K562 (cell line): ENCODE measurements around the gene CDK1. TPM values are rescaled to one million over a fixed set of nuclear protein-coding genes. Genes with fewer than 3 reads are reported as not detected.
A peak's percentile ranks its signal among the peaks of the same experiment; 100 is the strongest.

Source experiments
- ATAC-seq: fragments of 200-7000 bp; cut with Tn5 transposase; 3 replicates; pipeline ENCODE4 v1.9.1; 2020; ENCODE audit warnings: moderate library complexity
- BruUV-seq: library from RNA; stranded (reverse); fragments of 400-500 nt; replicated peaks from 2 replicates; lab custom pipeline; 2021; lab: Mats Ljungman, UMichigan
- CTCF ChIA-PET: fragments of 300-600 bp; formaldehyde crosslinking; extraction: SDS; loops from one replicate; lab custom pipeline; 2021; ENCODE audit warnings: low intra/inter-chr PET ratio; lab: Yijun Ruan, JAX
- POLR2A ChIA-PET: fragments of 300-600, 350-650 bp; sonication (Branson Sonifier 250); formaldehyde crosslinking; extraction: SDS; loops from one replicate; lab custom pipeline; 2021; ENCODE audit warnings: antibody characterized with exemption, inconsistent platforms; lab: Yijun Ruan, JAX
- DNase-seq, 4 experiments: peaks; one replicate each; pipeline versions ENCODE4 v3.0.0 to v3.0.0-alpha.2; 2011 to 2018; ENCODE audit warnings: low spot score in 3 of 4, mixed read lengths in 3 of 4; ENCODE audit errors: extremely low read depth in 1 of 4
- FAIRE-seq: peaks from 2 replicates; lab custom pipeline; 2011; peaks lifted over from hg19 to GRCh38; lab: Jason Lieb, UNC
- H2AFZ ChIP-seq: 2 replicates; pipeline ENCODE4 v1.6.0; 2011; ENCODE audit warnings: low read depth, low read length, control low read depth, inconsistent platforms
- H3K27ac ChIP-seq: fragments of 200-600 bp; 3 replicates; pipeline ENCODE4 v1.8.0; 2011; ENCODE audit warnings: low read depth, mild to moderate bottlenecking, control low read depth, inconsistent platforms, low read length, moderate library complexity, mixed read lengths; ENCODE audit errors: extremely low read depth
- H3K27me3 ChIP-seq, 2 experiments: fragments of 300-600 bp in 1 of 2; 2 replicates in 1 of 2; 3 replicates in 1 of 2; pipeline versions ENCODE4 v1.6.0 to v1.8.0; 2011; ENCODE audit warnings: inconsistent platforms in 2 of 2, low read length in 2 of 2, mild to moderate bottlenecking in 1 of 2, mixed read lengths in 1 of 2, moderate library complexity in 1 of 2; ENCODE audit not compliant: control insufficient read depth in 2 of 2, insufficient read depth in 2 of 2
- H3K36me3 ChIP-seq: fragments of 300-600 bp; 3 replicates; pipeline ENCODE4 v1.8.0; 2011; ENCODE audit warnings: mild to moderate bottlenecking, low read length, inconsistent platforms; ENCODE audit not compliant: control insufficient read depth, insufficient read depth
- H3K4me1 ChIP-seq, 2 experiments: fragments of 200-600 bp in 1 of 2; replicated peaks in 1 of 2; 2 replicates in 1 of 2; 3 replicates in 1 of 2; pipeline versions ENCODE4 v1.5.1 to v1.8.0; 2011; ENCODE audit warnings: inconsistent platforms in 2 of 2, low read length in 2 of 2, mild to moderate bottlenecking in 1 of 2, mixed read lengths in 1 of 2, moderate library complexity in 1 of 2; ENCODE audit not compliant: control insufficient read depth in 2 of 2, insufficient read depth in 2 of 2
- H3K4me2 ChIP-seq: 2 replicates; pipeline ENCODE4 v1.6.1; 2011; ENCODE audit warnings: low read length, control low read depth, inconsistent platforms, mixed read lengths; ENCODE audit not compliant: insufficient read depth
- H3K4me3 ChIP-seq: fragments of 200-600 bp; sonication (generic), shearing (Covaris generic); 2 replicates; pipeline ENCODE4 v1.5.1; 2016; ENCODE audit warnings: control low read depth, inconsistent platforms
- H3K79me2 ChIP-seq: fragments of 200-600 bp; 3 replicates; pipeline ENCODE4 v1.8.0; 2011; ENCODE audit warnings: low read length, inconsistent platforms; ENCODE audit not compliant: control insufficient read depth, insufficient read depth
- H3K9ac ChIP-seq, 2 experiments: 2 replicates each; pipeline versions ENCODE4 v1.6.0 to v1.6.1; 2011; ENCODE audit warnings: low read depth in 2 of 2, low read length in 2 of 2, control low read depth in 1 of 2, inconsistent platforms in 1 of 2, mild to moderate bottlenecking in 1 of 2, mixed read lengths in 1 of 2; ENCODE audit not compliant: insufficient read depth in 1 of 2
- H3K9me1 ChIP-seq: one replicate; pipeline ENCODE4 v1.6.0; 2011; ENCODE audit warnings: inconsistent platforms, mild to moderate bottlenecking, low read length, moderate library complexity; ENCODE audit not compliant: control insufficient read depth, insufficient read depth
- H3K9me3 ChIP-seq: replicated peaks from 2 replicates; pipeline ENCODE4 v1.5.1; 2011; ENCODE audit warnings: low read depth, low read length, inconsistent platforms; ENCODE audit not compliant: control insufficient read depth, insufficient read depth
- H4K20me1 ChIP-seq: replicated peaks from 2 replicates; pipeline ENCODE4 v1.6.1; 2011; ENCODE audit warnings: low read length, inconsistent platforms, mixed read lengths; ENCODE audit not compliant: control insufficient read depth, insufficient read depth
- ADNP ChIP-seq: fragments of 200-800 bp; sonication (Bioruptor generic); IDR thresholded peaks from 2 replicates; pipeline ENCODE4 v1.6.1; 2016; ENCODE audit warnings: missing genetic modification characterization, missing compliant biosample characterization
- BRD4 ChIP-seq: fragments of 200-600 bp; sonication (generic); IDR thresholded peaks from 2 replicates; pipeline ENCODE4 v1.6.1; 2017; ENCODE audit warnings: inconsistent platforms
- KDM1A ChIP-seq, 2 experiments: fragments of 450-650 bp; IDR thresholded peaks; 2 replicates each; pipeline ENCODE4 v1.6.1; 2016; ENCODE audit warnings: mild to moderate bottlenecking in 2 of 2
- RBM25 ChIP-seq: fragments of 200-400 bp; formaldehyde crosslinking; IDR thresholded peaks from 2 replicates; pipeline ENCODE4 v1.6.1; 2018; ENCODE audit warnings: low read length, low read depth, moderate library complexity; ENCODE audit not compliant: severe bottlenecking
- TEAD2 ChIP-seq: fragments of 450-650 bp; IDR thresholded peaks from 2 replicates; pipeline ENCODE4 v1.6.1; 2016; ENCODE audit warnings: missing genetic modification characterization, control low read depth, missing compliant biosample characterization
- ZFP36 ChIP-seq: fragments of 150-350 bp; IDR thresholded peaks from 2 replicates; pipeline ENCODE4 v1.6.1; 2018; ENCODE audit warnings: low read length, low read depth; ENCODE audit not compliant: partially characterized antibody
- ZFX ChIP-seq: sonication (generic); formaldehyde crosslinking; IDR thresholded peaks from 2 replicates; pipeline ENCODE4 v1.8.0; 2022; ENCODE audit warnings: mild to moderate bottlenecking, missing genetic modification reagents, moderate library complexity
- WGBS: fragments of 100-300 bp; shearing (Covaris generic); methylation state at CpG from one replicate; pipeline ENCODE4 v1.1.6; 2016; ENCODE audit warnings: low coverage, mixed read lengths; ENCODE audit not compliant: insufficient coverage; ENCODE audit errors: missing lambda C conversion rate; 5-methylcytosine and 5-hydroxymethylcytosine counted together
- in situ Hi-C: fragments of 300-500 bp; cut with MboI; formaldehyde crosslinking; loops from 4 replicates; pipeline ENCODE4 v1.15.0; 2018; ENCODE audit warnings: inconsistent platforms, mixed read lengths
- intact Hi-C: fragments of 100-400 bp; cut with micrococcal nuclease; formaldehyde crosslinking; loops from 2 replicates; pipeline ENCODE4 v1.14.2; 2022
- polyA plus RNA-seq, 8 experiments: library from polyadenylated mRNA; depleted of rRNA in 4 of 8; stranded (reverse) in 5 of 8; unstranded in 3 of 8; fragments of >200 nt; fragmentation: Nextera tagmentation in 2 of 8; fragmentation: Illumina TruSeq in 1 of 8; extraction: Ambion mirVana in 2 of 8; extraction: Trizol in 1 of 8; gene quantifications; 2 replicates each; pipeline versions ENCODE4 v1.2.1 to v1.2.3, GENCODE V29; 2011 to 2014; ENCODE audit warnings: inconsistent platforms in 1 of 8, missing spikeins in 1 of 8
- total RNA-seq, 7 experiments: library from RNA; depleted of rRNA in 6 of 7; stranded (reverse); fragments of >200 nt in 6 of 7; fragmentation: Illumina TruSeq in 2 of 7; extraction: Trizol in 2 of 7; gene quantifications; 2 replicates each; pipeline versions ENCODE4 v1.2.1 to v1.2.3, GENCODE V29; 2011 to 2021; ENCODE audit warnings: low replicate concordance in 1 of 7

CDK1 gene
- total and polyA plus RNA-seq, 9 of the 15 experiments (the other 6 are each of a cell fraction or from before 2014, with no cell fraction given) = 156 to 685 (median 236) TPM

- Histone ChIP-seq H4K20me1 (no peaks in the 10 kb centered on the region), H3K79me2 (no peaks in the 10 kb centered on the region), H3K4me1 (no peaks in the 10 kb centered on the region), H3K9me3 (no peaks in the 10 kb centered on the region), H3K4me2 (no peak overlapping the region), H3K9me1 (no peaks in the 10 kb centered on the region), H3K36me3 (no peaks in the 10 kb centered on the region), H3K27ac (no peak overlapping the region), H3K4me3 (no peak overlapping the region), H3K27me3 (peaks cover 6 to 12% of the 10 kb centered on the region in 2 experiments; a peak in 4 of 5 replicates), H2AFZ (no peak overlapping the region), H3K9ac (no peak overlapping the region)
- DNase-seq (no peak), FAIRE-seq (no peak), ATAC-seq (no peak)
- no TSS peak for BruUV-seq
- intact Hi-C loops = no loop called here
- TF ChIP-seq KDM1A (IDR thresholded peaks at IDR 0.05) = 0 out of 4 replicates have a peak, but pooled peaks of 1 of the 2 experiments have one; percentile 17
- TF ChIP-seq ZFP36 = peak; percentile 82
- TF ChIP-seq RBM25 = peak; percentile 70
- no peak for TF ChIP-seq BRD4
- TF ChIP-seq TEAD2 = no peak
- no peak for TF ChIP-seq ZFX
- POLR2A ChIA-PET = interaction anchor here (0.6 kb wide), 1 partner anchor 11 kb away, joined by 3 read pairs; no protein-coding TSS in a partner anchor
- CTCF ChIA-PET = no interaction called here
- WGBS = 0% methylated on average over 1 of the region's 1 CpG
- in situ Hi-C loops = loop anchor here (10.0 kb wide), 1 partner anchor 298 kb away; no protein-coding TSS in a partner anchor
These were observed 25.1 kb upstream of the CDK1 start for GRCh38 chr10:60753152-60753551.

GRCh38 chr10:60753817-60754216, 24.5 kb upstream of the CDK1 start:
- 8% methylated on average over 5 of the region's 5 CpGs for WGBS
- DNase-seq (no peak), FAIRE-seq (no peak), ATAC-seq (no peak)
- ChIA-PET POLR2A (interaction anchor here (0.6 kb wide), 1 partner anchor 11 kb away, joined by 3 read pairs; no protein-coding TSS in a partner anchor), CTCF (no interaction called here)
- Histone ChIP-seq H3K79me2 (no peaks in the 10 kb centered on the region), H2AFZ (no peak overlapping the region), H3K9me3 (no peaks in the 10 kb centered on the region), H4K20me1 (no peaks in the 10 kb centered on the region), H3K4me1 (no peaks in the 10 kb centered on the region), H3K27ac (no peak overlapping the region), H3K27me3 (peaks cover 5 to 16% of the 10 kb centered on the region in 2 experiments; a peak in 4 of 5 replicates), H3K4me2 (no peak overlapping the region), H3K36me3 (no peaks in the 10 kb centered on the region), H3K4me3 (no peak overlapping the region), H3K9ac (no peak overlapping the region), H3K9me1 (no peaks in the 10 kb centered on the region)
- in situ Hi-C loops = loop anchor here (10.0 kb wide), 1 partner anchor 299 kb away; no protein-coding TSS in a partner anchor
- intact Hi-C loops = no loop called here
- BruUV-seq = no TSS peak
- no peak for TF ChIP-seq ADNP
